Stimulated activated CD4-positive, alpha-beta T cell treated with anti-CD3 and anti-CD28 coated beads, Interleukin-12 subunit alpha, Interleukin-12 subunit beta, amount 100 ng/mL, for 24 hours (primary cell): Measurements from ENCODE around the gene ERAL1.
"Not testable (repeated sequence)": the region's sequence is repeated elsewhere in the genome, so short reads cannot be mapped to it uniquely, and the experiment has no call there.

Source experiments
- DNase-seq, 2 experiments: peaks; one replicate each; pipeline ENCODE4 v3.0.0-alpha.2; 2020; ENCODE audit warnings: low read depth in 2 of 2

The ERAL1 gene

DNA sequence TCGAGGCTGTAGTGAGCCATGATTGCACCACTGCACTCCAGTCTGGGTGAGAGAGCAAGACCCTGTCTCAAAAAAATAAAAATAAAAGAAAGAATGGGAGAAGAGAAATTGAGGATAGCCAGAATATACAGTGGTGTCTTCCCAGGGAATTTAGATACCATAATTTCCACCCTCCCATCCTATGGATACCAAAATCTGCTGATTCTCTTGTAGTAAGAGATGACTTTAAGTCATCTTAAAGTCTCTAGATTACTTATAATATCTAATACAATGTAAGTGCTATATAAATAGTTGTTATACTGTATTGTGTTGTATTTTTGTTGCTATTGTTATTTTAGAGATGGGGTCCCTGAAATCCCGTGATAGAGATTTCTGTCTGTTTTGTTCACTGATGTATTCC lies 1.5 kb upstream of the ERAL1 start:
- no peak for DNase-seq

DNA sequence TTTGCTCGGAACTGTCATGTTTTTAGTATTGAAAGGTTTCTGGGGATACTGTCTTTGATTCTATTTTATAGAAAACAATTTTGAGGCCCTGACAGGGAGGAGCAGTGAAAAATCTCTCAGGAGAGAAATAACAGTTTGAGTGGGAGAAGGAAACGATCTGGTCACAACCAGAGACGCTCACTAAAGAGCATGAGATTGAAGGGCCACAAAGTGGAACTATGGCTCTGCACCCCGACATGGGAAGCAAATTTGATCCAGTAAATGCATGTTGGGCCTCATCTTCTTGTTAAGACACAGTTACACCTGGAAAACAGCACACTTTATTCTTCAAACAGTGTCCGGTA lies 492 bp downstream of the ERAL1 start:
- no peak for DNase-seq

DNA sequence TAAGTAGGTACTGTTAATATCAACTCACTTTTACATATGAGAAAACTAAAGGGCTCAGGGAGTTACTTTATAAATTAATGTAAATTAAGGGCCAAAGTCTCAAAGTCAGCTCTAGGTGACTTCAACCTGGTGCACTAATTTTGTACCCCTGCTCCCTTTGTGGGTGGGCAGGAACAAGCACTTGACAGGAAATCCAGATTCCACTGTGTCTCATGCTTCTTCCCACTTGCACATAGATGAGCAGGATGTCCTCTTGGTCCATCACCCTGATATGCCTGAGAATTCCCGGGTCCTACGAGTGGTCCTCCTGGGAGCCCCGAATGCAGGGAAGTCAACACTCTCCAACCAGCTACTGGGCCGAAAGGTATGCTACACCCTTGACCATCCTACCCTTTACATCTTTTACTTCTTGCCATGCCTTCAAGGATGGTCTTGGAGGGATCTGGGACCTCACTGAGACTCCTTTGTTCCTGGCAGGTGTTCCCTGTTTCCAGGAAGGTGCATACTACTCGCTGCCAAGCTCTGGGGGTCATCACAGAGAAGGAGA lies 1.3 kb downstream of the ERAL1 start:
- DNase-seq = no peak

DNA sequence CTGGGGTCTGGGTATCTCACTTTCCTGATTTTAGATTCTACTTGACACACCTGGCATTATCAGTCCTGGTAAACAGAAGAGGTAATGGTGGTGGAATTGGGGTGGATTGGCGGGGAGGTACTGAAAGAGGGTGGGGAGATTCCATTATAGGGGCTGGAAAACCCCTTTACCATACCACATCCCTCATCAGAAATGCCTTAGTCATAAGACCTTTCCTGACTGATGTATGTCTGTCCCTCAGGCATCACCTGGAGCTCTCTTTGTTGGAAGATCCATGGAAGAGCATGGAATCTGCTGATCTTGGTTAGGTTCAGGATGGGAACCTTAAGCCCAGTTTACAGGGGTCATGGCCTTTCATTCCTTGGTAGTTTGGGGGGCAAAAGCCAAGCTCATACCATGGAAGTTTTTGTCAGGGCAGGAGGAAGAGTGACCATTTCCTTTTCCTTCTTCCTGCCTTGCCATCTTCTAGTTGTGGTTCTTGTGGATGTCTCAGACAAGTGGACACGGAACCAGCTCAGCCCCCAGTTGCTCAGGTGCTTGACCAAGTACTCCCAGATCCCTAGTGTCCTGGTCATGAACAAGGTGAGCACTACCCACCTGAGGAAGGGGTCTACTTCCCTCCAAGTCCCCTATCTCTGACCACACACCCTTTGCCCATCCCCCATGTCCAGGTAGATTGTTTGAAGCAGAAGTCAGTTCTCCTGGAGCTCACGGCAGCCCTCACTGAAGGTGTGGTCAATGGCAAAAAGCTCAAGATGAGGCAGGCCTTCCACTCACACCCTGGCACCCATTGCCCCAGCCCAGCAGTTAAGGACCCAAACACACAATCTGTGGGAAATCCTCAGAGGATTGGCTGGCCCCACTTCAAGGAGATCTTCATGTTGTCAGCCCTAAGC lies 3.3 kb downstream of the ERAL1 start:
- DNase-seq = no peak

- no peak for DNase-seq
These were observed 4.1 kb downstream of the ERAL1 start for GRCh38 chr17:28858801-28859355.

DNA sequence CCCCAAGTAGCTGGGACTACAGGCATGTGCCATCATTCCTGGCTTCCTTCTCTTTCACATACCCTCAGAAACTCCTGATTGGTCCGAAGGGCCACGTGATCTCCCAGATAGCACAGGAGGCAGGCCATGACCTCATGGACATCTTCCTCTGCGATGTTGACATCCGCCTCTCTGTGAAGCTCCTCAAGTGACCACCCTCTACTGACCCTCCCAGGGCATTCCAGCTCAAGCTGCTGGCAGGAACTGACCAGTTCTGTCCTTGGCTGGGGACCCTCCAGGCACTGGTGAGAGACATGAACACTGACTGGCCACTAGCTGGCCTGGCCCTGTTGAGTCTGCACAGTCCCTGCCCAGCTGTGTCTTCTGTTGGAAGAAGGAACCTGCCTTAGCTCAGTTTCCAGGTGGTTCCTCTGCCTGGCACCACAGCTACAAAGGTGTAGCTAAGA lies 5.6 kb downstream of the ERAL1 start:
- DNase-seq = no peak

DNA sequence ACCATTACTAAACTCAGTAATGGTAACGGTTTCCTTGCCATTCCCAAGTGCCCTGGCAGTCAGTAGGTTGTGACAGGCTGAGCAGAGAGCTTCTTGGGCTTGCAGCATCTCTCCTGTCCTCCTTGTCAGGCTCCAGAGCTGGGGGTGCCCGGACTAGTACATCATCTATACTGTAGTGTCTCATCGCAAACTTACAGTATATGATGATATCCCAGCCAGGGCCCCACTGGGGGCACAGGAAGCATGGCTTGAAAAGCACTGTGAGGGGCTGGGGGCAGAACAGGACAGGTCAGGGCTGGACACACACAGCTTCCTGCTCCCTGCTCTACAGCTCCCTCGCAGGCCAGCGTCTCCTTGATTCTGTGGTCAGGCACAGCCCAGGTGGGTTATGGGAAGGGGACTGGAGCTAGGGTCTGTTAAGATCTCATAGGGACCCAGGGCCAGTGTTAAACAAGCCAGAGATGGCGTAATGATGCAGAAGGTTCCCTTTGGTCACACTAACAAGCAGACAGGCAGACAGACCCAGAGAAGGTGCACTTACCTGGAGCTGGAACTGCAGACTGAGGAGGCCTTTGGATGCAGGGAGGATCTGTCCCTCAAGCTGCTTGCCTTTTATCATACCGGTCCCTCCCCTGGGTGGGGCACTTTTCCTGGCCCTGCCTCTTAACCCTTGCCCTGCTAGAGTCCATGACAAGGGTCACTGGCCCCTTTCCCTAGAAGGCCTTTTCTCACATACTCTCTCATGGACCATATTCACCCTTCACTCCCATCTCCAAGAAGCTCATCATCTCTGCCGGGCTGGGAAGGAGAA lies 6.8 kb downstream of the ERAL1 start:
- DNase-seq = no peak

- no peak for DNase-seq
These were observed 7.7 kb downstream of the ERAL1 start for GRCh38 chr17:28862561-28862960.

- DNase-seq = no peak
These were observed 9.1 kb downstream of the ERAL1 start for GRCh38 chr17:28863953-28864352.

- no peak for DNase-seq
These were observed 10.4 kb downstream of the ERAL1 start for GRCh38 chr17:28864991-28865849.

- no peak for DNase-seq
These were observed 11.3 kb downstream of the ERAL1 start for GRCh38 chr17:28865946-28866752.

GRCh38 chr17:28867276-28867675 lies 12.5 kb downstream of the ERAL1 start:
- DNase-seq = no peak

DNA sequence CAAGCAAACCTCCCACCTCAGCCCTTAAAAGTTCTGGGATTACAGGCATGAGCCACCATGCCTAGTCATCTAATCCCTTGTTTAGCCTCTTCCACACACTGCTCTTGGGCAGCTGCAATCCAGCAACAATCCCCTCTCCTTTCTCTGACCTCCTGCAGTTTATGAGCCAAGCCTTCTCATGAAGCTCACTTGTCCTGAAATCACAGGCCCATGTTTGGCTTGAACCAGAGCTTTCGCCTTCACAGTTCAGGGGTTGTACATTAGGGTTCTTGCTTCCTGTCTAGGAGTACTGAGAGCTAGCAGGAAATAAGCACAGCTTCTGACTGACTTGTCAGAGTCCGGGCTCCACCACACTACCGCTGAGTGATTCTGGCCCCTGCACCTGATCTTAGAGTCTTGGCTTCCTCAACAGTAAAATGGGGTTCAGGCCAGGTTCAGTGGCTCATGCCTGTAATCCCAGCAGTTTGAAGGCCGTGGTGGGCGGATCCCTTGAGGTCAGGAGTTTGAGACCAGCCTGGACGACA lies 16.3 kb downstream of the ERAL1 start:
- DNase-seq = no peak

DNA sequence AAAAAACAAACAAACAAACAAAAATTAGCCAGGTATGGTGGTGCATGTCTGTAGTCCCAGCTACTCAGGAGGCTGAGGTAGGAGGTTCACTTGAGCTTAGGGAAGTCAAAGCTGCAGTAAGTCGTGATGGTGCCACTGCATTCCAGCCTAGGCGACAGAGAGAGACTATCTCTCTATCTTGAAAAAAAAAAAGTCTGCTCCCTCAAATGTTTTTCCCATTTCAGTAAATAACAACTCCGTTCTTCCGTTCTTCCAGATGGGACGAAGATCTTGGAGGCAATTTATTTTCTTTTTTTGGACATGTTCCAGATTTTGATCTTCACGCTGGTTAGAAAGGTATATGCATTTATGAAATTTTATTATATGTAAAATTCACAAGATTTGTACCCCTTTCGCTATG lies 19.0 kb downstream of the ERAL1 start:
- DNase-seq = no peak

DNA sequence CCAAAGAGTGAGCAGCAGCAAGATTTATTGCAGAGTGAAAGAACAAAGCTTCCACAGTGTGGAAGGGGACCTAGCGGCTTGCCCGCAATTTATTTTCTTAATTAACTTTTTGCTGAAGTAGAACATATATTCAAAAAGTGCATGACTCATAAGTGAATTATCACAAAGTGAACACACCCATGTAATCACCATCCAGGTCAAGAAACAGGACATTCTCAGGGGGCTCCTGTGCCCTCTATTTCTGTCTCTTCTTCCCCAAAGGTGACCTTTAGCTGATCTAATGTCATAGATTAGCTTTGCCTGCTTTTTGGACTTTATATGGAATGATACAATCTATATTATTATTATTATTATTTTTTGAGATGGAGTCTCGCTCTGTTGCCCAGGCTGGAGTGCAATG lies 19.9 kb downstream of the ERAL1 start:
- no peak for DNase-seq

DNA sequence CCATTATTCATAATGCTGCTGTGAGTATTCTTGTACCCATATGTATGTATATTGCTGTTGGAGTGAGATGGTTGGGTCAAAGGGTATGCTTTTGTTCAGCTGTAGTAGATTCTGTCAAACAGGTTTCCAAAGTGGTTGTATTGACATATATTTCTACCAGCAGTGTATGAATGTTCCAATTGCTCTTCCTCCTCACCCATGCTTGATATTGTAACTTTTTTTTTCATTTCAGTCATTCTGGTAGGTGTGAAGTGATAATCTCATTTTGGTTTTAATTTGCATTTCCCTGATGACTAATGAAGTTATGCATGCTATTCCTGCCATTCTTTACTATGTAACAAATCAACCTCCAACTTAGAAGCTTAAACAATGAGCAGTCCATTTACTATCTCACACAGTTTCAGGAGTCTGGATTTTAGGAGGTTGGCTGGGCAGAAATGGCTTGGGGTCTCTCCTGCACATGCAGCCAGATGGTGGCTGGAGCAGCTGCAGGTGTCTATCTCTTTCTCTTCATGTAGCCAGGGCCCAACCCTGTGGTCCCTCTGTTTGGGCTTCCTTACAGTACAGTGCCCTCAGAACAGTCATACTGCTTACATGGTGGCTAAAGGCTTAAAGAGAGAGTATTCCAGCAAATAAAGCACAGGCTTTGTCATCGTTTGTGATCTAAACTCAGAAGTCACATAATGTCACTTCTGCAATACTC lies 21.2 kb downstream of the ERAL1 start:
- no peak for DNase-seq

- not testable (repeated sequence) for DNase-seq
These were observed 22.4 kb downstream of the ERAL1 start for GRCh38 chr17:28877150-28877711.

- DNase-seq = no peak
These were observed 23.5 kb downstream of the ERAL1 start for GRCh38 chr17:28878158-28878910.

GRCh38 chr17:28878981-28879380 lies 24.2 kb downstream of the ERAL1 start:
- no peak for DNase-seq
